Kidney epithelial cell (primary cell): Measurements from ENCODE around the gene TBK1. TPM values are rescaled to one million over a fixed set of nuclear protein-coding genes. Genes with fewer than 3 reads are reported as not detected.

Source experiments
- DNase-seq: peaks from one replicate; pipeline ENCODE4 v3.0.0-alpha.2; 2010; ENCODE audit warnings: low read depth
- H3K27me3 ChIP-seq: 2 replicates; pipeline ENCODE4 v1.6.0; 2011; ENCODE audit warnings: low read length; ENCODE audit not compliant: control insufficient read depth, insufficient read depth
- H3K36me3 ChIP-seq: 2 replicates; pipeline ENCODE4 v1.5.1; 2011; ENCODE audit warnings: low read length; ENCODE audit not compliant: control insufficient read depth, insufficient read depth
- H3K4me3 ChIP-seq: 2 replicates; pipeline ENCODE4 v1.5.1; 2011; ENCODE audit warnings: low read depth, mild to moderate bottlenecking, control low read depth, low read length
- total RNA-seq: library from RNA; depleted of rRNA; stranded (reverse); fragments of >200 nt; gene quantifications from 2 replicates; pipeline ENCODE4 v1.2.3, GENCODE V29; 2015
- TF ChIP-seq, protein P1 (sequence below): IDR thresholded peaks from 2 replicates; pipeline ENCODE4 v1.5.1; 2011; ENCODE audit warnings: mild to moderate bottlenecking, moderate library complexity, low read length, control low read depth, inconsistent platforms; ENCODE audit not compliant: insufficient read depth, poor library complexity, severe bottlenecking

Gene TBK1
- total RNA-seq, 1 donor from 2014 or later = 21.0 TPM

DNA sequence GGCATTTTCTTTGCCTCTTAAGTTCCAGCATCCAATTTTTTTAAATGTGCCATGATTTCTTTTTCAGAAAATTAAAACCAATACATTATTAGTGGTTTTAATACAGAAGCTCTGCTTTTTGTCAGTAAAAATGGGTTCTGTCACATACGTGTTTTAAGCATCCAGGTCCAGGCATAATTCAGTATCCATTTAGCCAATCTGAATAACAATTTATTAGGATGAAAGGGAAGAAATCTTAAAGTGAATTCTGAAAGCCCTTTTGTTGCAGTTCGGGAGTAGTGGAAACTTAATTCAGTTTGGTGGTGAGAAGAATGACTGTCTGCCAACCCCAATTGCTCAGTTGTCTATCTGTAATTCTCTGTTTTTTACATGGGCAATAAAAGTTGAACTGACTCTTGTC lies 40.5 kb upstream of the TBK1 start:
- Histone ChIP-seq H3K4me3 (no peak overlapping the region), H3K36me3 (peaks cover 4% of the 10 kb centered on the region), H3K27me3 (no peaks in the 10 kb centered on the region)
- no peak for DNase-seq
- TF ChIP-seq, protein P1, sequence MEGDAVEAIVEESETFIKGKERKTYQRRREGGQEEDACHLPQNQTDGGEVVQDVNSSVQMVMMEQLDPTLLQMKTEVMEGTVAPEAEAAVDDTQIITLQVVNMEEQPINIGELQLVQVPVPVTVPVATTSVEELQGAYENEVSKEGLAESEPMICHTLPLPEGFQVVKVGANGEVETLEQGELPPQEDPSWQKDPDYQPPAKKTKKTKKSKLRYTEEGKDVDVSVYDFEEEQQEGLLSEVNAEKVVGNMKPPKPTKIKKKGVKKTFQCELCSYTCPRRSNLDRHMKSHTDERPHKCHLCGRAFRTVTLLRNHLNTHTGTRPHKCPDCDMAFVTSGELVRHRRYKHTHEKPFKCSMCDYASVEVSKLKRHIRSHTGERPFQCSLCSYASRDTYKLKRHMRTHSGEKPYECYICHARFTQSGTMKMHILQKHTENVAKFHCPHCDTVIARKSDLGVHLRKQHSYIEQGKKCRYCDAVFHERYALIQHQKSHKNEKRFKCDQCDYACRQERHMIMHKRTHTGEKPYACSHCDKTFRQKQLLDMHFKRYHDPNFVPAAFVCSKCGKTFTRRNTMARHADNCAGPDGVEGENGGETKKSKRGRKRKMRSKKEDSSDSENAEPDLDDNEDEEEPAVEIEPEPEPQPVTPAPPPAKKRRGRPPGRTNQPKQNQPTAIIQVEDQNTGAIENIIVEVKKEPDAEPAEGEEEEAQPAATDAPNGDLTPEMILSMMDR = no peak

DNA sequence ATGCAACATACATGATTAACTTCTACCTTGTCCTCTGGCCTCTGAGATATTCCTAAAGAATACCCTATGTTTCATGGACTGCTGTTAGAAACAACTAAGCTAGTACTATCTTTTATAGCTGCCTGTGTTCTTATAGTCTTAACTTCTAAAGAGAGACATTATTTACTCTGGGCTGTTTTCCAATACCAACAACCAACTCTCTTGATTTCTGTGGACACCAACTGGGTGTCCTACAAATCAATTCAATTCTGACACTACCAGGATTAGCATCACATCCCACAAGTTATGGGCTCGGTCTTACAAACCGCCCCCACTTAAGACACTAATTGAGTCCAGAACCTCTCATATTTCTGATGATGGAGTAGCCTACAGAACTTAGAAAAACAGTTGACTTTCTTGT lies 39.5 kb upstream of the TBK1 start:
- Histone ChIP-seq H3K36me3 (peaks cover 4% of the 10 kb centered on the region), H3K27me3 (no peaks in the 10 kb centered on the region), H3K4me3 (no peak overlapping the region)
- TF ChIP-seq, protein P1 = no peak
- no peak for DNase-seq

DNA sequence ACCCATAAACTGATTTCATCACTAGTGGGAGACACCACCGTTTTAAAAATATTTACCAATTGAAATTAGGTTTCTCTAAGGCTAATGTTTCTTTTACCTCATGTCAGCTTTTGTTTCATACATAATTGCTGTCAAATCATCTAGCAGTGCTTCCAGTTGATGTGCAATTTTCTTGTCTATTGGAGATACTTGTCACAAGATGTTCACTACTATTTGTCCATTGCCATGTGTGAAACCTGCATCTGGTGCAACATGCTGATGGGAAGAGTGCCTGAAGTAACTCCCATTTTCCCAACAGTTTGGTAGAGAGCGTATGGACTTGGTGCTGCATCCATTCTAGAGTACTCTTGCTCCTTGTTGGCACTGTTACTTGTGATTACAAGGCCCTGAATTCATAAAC lies 38.0 kb upstream of the TBK1 start:
- TF ChIP-seq, protein P1 = no peak
- Histone ChIP-seq H3K27me3 (no peaks in the 10 kb centered on the region), H3K4me3 (no peak overlapping the region), H3K36me3 (peaks cover 4% of the 10 kb centered on the region)
- DNase-seq = no peak

DNA sequence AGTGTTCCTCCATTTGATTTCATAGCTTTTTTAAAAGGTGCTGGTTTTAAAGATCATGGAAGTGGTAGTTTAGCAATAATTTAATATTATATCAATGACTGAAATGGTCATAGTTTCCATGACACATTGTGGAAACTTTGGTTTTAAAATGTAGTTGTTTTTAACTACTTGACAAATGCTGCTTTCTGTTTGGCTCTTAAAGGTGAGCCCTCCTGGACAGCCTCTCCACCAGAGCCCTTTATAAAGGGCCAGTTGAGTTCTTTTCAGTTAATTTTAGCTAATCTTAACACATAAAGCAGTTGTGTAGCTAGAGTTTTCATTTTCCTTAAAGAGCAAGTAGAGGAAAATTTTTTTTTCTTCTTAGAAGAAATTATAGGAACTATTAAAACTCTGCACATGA lies 33.7 kb upstream of the TBK1 start:
- H3K4me3 ChIP-seq = no peak overlapping the region
- H3K27me3 ChIP-seq = no peaks in the 10 kb centered on the region
- TF ChIP-seq, protein P1 = no peak
- H3K36me3 ChIP-seq = no peaks in the 10 kb centered on the region
- DNase-seq = no peak

DNA sequence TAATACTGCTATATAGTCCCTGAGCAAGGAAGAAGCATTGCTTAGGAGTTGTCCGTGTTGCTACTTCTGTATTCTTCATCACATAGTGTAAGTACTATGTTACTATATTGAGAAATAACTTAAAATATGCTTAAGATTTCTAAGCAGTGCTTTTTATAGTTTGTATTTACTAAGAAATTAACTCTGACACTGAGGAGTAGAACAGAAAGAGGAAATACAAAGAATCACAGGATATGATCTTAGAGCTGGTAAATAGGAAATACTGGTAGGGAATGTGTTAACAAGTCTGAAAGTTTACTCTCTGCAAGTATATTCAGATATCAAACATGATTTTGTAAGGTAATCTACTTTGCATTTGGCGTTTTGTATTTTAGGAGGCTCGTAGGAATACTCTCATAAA lies 32.2 kb upstream of the TBK1 start:
- Histone ChIP-seq H3K27me3 (no peaks in the 10 kb centered on the region), H3K4me3 (no peak overlapping the region), H3K36me3 (no peaks in the 10 kb centered on the region)
- no peak for DNase-seq
- TF ChIP-seq, protein P1 = no peak

DNA sequence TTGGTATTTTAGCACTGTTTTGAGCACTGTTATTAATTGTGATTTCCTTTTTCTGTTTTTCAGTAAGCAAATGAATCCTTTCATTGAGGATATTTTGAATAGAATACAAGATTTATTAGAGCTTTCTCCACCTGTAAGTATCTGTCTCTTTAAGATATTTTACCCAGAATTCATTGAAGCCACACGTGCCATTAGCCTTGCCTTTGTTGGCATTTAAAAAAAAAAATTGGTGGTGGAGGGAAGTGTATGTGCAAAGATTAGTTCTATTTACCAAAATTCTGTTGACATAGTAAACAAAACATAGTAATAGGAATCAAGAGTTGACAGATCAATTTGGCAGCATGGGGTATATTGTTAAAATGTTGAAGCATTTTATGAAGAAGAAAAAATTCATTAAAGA lies 23.9 kb upstream of the TBK1 start:
- H3K4me3 ChIP-seq = no peak overlapping the region
- H3K27me3 ChIP-seq = no peaks in the 10 kb centered on the region
- TF ChIP-seq, protein P1 = no peak
- no peak for DNase-seq
- no peaks in the 10 kb centered on the region for H3K36me3 ChIP-seq
